Lung (tissue), 12 donors: ENCODE measurements around the gene PRKAG1. TPM values are rescaled to one million over a fixed set of nuclear protein-coding genes. Genes with fewer than 3 reads are reported as not detected.

Source experiments
- ATAC-seq: fragments of 200-7000 bp; cut with Tn5 transposase; one replicate; pipeline ENCODE4 v1.9.1; 2020; ENCODE audit warnings: moderate number of reproducible peaks; ENCODE audit not compliant: insufficient read depth, low FRiP score
- DNase-seq, 3 donors: peaks; one replicate each; pipeline ENCODE4 v3.0.0-alpha.2; 2013 to 2017
- H3K27ac ChIP-seq, 2 donors: one replicate each; pipeline ENCODE4 v1.5.1; 2013; ENCODE audit warnings: mild to moderate bottlenecking in 2 of 2, moderate library complexity in 2 of 2, control low read depth in 1 of 2, inconsistent platforms in 1 of 2, low read depth in 1 of 2, low read length in 1 of 2
- H3K27me3 ChIP-seq, 3 donors: one replicate each; pipeline ENCODE4 v1.5.1; 2013; ENCODE audit warnings: low read length in 2 of 3; ENCODE audit not compliant: control insufficient read depth in 3 of 3, insufficient read depth in 3 of 3
- H3K36me3 ChIP-seq, 4 donors: one replicate each; pipeline ENCODE4 v1.5.1; 2013; ENCODE audit warnings: low read length in 4 of 4, mild to moderate bottlenecking in 1 of 4, moderate library complexity in 1 of 4; ENCODE audit not compliant: control insufficient read depth in 4 of 4, insufficient read depth in 4 of 4
- H3K4me1 ChIP-seq, 5 donors: one replicate each; pipeline ENCODE4 v1.5.1; 2013; ENCODE audit warnings: low read length in 5 of 5, mild to moderate bottlenecking in 2 of 5, moderate library complexity in 1 of 5; ENCODE audit not compliant: control insufficient read depth in 5 of 5, insufficient read depth in 5 of 5
- H3K4me3 ChIP-seq: one replicate; pipeline ENCODE4 v1.5.1; 2013; ENCODE audit warnings: mild to moderate bottlenecking, control low read depth, moderate library complexity
- H3K9ac ChIP-seq, 2 donors: one replicate each; pipeline ENCODE4 v1.5.1; 2013; ENCODE audit warnings: low read length in 2 of 2, control low read depth in 1 of 2; ENCODE audit not compliant: insufficient read depth in 1 of 2
- H3K9me3 ChIP-seq, 4 donors: one replicate each; pipeline ENCODE4 v1.5.1; 2013; ENCODE audit warnings: low read length in 3 of 4, mild to moderate bottlenecking in 1 of 4, moderate library complexity in 1 of 4; ENCODE audit not compliant: control insufficient read depth in 4 of 4, insufficient read depth in 3 of 4
- CTCF ChIP-seq: IDR thresholded peaks from 2 replicates; pipeline ENCODE4 v1.5.1; 2012; ENCODE audit warnings: mild to moderate bottlenecking; ENCODE audit errors: control extremely low read depth, extremely low read depth
- WGBS, 2 donors: extraction: QIAGEN DNeasy Blood & Tissue Kit; methylation state at CpG; one replicate each; pipeline ENCODE4 v1.1.7; 2013; 5-methylcytosine and 5-hydroxymethylcytosine counted together
- polyA plus RNA-seq, 2 donors: library from polyadenylated mRNA; stranded (reverse); fragments of 200-250 nt; gene quantifications; one replicate each; pipeline ENCODE4 v1.2.1, GENCODE V29; 2013
- total RNA-seq, 2 donors: library from RNA; depleted of rRNA in 1 of 2; stranded (reverse); fragments of >200 nt in 1 of 2; gene quantifications; one replicate each; pipeline ENCODE4 v1.2.1, GENCODE V29; 2014 to 2021
- donor health status: control.
- donor health status: control.
- donor health status: Bipolar disorder and iron deficiency.
- donor health status: healthy.
- donor health status: DM: yes; HTN: yes; CAD: no.

PRKAG1 gene
- total and polyA plus RNA-seq, 4 donors: 33.1 to 54.5 (median 49.6) TPM

GRCh38 chr12:49054096-49054495 lies 35.5 kb upstream of the PRKAG1 start:
- Histone ChIP-seq H3K4me3 (no peak overlapping the region), H3K27me3 (no peaks in the 10 kb centered on the region), H3K4me1 (peaks cover 9 to 40% (median 20%) of the 10 kb centered on the region in 5 donors), H3K9ac (no peak overlapping the region), H3K36me3 (peaks cover 22 to 55% (median 33%) of the 10 kb centered on the region in 4 donors), H3K9me3 (no peaks in the 10 kb centered on the region), H3K27ac (no peak overlapping the region)
- ATAC-seq (no peak), DNase-seq (no peak)
- WGBS, 2 donors: 87 to 92% methylated on average over 5 of the region's 5 CpGs
- no peak for TF ChIP-seq CTCF

GRCh38 chr12:49052451-49053208 lies 34.1 kb upstream of the PRKAG1 start:
- WGBS, 2 donors: 91 to 94% methylated on average over 16 of the region's 16 CpGs
- no peaks in the 10 kb centered on the region for H3K9me3 ChIP-seq
- peaks cover 9 to 25% (median 11%) of the 10 kb centered on the region in 5 donors for H3K4me1 ChIP-seq
- ATAC-seq (no peak), DNase-seq (no peak)
- peaks cover 32 to 68% (median 46%) of the 10 kb centered on the region in 4 donors for H3K36me3 ChIP-seq
- no peak overlapping the region for H3K27ac ChIP-seq
- H3K9ac ChIP-seq: no peak overlapping the region
- no peak overlapping the region for H3K4me3 ChIP-seq
- TF ChIP-seq CTCF: no peak
- no peaks in the 10 kb centered on the region for H3K27me3 ChIP-seq

GRCh38 chr12:49051777-49052438 lies 33.3 kb upstream of the PRKAG1 start:
- DNase-seq: no peak

More at GRCh38 chr12:49051777-49052438, 33.3 kb upstream of the PRKAG1 start:
- ATAC-seq: no peak
- Histone ChIP-seq H3K9me3 (no peaks in the 10 kb centered on the region), H3K27ac (no peak overlapping the region), H3K27me3 (no peaks in the 10 kb centered on the region), H3K9ac (no peak overlapping the region), H3K4me1 (peaks cover 4 to 18% (median 6%) of the 10 kb centered on the region in 5 donors), H3K36me3 (peaks cover 33 to 71% (median 50%) of the 10 kb centered on the region in 4 donors), H3K4me3 (no peak overlapping the region)
- no peak for TF ChIP-seq CTCF
- WGBS, 2 donors: 94 to 96% methylated on average over 20 of the region's 20 CpGs
